Fibroblast of pulmonary artery (primary cell): ENCODE results near the gene CD7.
A peak's percentile ranks its signal among the peaks of the same experiment; 100 is the strongest.

Source experiments
- DNase-seq: peaks from one replicate; pipeline ENCODE4 v3.0.0-alpha.2; 2010; ENCODE audit warnings: low read depth
- H3K4me3 ChIP-seq: replicated peaks from 2 replicates; pipeline ENCODE4 v1.5.1; 2011; ENCODE audit warnings: low read depth, mild to moderate bottlenecking, control low read depth, low read length, moderate library complexity
- TF ChIP-seq, protein P1 (sequence below): IDR thresholded peaks from 2 replicates; pipeline ENCODE4 v1.5.1; 2011; ENCODE audit warnings: mild to moderate bottlenecking, control low read depth, low read length, inconsistent platforms; ENCODE audit errors: missing control alignments

CD7 gene

DNA sequence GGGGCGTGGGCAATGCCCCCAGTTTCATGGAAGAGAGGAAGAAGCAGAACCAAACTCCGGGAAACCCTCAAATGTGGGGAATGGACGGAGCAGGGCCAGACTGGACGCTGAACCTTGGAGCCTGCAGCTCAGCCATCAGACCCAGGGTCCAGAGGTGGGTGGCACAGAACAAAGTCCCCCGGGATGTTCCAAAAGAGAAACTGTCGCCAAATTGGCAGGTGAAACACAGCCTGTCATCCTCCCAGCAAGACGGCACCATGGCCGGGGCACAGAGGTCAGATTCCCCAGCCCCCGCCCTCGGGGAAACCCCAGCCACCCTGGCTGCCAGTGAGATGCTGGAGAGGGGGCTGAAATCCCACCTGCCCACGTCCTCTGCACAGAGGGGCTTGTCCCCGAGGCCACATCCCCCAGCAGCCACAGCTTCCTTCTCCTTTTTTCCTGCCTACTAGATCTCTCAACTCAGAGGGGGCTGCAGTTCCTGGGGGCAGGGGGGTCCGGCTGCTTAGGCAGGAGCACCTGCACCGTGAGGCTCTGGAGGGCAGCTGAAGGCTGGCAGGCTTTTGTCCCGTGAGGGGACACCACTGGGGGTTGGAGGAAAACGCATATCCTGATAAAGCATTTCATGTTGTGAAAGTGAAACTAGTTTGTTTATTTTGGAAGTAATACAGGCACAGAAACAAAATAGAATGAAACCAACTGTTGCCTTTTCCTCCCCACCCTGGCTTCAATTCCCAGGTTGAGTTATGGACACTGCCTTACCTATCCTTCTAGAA lies 17.4 kb upstream of the CD7 start:
- peak overlapping the region; percentile 41 for H3K4me3 ChIP-seq

DNA sequence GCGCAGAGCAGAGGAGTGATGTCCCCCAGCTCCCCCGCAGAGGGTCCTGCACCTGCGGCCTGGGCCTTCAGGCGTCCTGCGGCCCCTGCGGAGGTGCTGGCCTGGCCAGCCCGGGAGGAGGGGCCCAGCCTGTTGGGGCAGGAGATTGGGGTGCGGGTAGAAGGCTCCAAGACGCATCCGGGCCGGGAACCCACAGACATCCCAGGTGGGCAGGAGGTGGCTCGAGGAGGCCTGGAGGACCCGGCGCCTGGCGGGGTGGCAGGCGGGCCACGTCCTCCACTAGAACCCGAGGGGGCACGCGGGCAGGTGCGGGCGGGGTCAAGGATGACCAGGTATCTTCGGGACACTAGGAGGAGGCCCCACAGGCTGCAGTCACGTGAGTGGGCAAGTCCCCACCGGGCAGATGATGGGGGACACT lies 16.8 kb upstream of the CD7 start:
- TF ChIP-seq, protein P1, sequence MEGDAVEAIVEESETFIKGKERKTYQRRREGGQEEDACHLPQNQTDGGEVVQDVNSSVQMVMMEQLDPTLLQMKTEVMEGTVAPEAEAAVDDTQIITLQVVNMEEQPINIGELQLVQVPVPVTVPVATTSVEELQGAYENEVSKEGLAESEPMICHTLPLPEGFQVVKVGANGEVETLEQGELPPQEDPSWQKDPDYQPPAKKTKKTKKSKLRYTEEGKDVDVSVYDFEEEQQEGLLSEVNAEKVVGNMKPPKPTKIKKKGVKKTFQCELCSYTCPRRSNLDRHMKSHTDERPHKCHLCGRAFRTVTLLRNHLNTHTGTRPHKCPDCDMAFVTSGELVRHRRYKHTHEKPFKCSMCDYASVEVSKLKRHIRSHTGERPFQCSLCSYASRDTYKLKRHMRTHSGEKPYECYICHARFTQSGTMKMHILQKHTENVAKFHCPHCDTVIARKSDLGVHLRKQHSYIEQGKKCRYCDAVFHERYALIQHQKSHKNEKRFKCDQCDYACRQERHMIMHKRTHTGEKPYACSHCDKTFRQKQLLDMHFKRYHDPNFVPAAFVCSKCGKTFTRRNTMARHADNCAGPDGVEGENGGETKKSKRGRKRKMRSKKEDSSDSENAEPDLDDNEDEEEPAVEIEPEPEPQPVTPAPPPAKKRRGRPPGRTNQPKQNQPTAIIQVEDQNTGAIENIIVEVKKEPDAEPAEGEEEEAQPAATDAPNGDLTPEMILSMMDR: no peak
- peak overlapping the region; percentile 61 for H3K4me3 ChIP-seq
- DNase-seq: no peak

More for the DNA sequence above, 17.4 kb upstream of the CD7 start:
- TF ChIP-seq, protein P1: no peak
- DNase-seq: peak; percentile 14

DNA sequence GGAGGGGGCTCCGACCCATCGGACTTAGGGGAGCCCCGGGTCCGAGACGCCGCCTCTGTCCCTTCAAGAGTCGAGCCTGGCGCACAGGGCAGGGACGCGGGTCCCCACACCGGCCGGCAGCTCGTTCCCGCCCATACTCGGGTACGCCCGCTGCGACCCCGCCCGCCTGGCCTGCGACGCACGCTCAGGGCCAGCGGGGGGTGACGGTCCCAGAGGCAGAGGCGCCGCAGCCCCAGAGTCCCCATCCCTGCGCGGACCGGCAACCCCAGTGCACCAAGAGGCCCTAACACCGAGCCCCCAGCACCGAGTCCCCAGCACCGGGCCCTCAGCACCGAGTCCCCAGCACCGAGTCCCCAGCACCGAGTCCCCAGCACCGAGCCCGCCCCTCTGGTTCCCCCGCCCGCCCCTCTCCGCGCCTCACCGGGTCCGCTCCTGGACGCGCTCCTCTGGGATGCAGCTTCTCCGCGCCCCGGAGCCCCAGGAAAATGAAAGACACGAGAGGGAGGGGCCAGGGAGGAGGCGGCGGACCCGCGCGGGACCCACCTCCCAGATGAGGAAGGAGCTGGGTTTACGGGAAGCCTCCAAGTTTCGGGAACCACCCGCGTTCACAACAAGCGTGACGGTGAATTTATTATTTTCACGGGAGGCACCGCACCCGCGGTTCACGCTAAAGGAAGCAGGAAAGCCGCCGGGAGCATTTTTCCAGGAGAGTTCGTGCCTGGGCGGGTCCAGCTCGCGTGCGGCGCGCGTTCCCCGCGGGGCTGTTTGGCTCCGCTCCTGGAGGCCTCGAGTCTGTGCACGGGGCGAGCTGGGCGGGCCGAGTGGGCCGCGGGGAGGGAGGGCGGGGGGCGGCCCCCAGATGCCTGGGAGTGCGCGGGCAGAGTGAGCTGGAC lies 16.1 kb upstream of the CD7 start, which contains the start of gene SECTM1:
Gene SECTM1, minus strand, starts transcription at position 488 of the 893 bp plus-strand sequence. CDS start 6,526 bp downstream, outside the sequence.
- peak; percentile 35 for DNase-seq
- H3K4me3 ChIP-seq: peak within 1 kb of the TSS; percentile 61
- TF ChIP-seq, protein P1: no peak

DNA sequence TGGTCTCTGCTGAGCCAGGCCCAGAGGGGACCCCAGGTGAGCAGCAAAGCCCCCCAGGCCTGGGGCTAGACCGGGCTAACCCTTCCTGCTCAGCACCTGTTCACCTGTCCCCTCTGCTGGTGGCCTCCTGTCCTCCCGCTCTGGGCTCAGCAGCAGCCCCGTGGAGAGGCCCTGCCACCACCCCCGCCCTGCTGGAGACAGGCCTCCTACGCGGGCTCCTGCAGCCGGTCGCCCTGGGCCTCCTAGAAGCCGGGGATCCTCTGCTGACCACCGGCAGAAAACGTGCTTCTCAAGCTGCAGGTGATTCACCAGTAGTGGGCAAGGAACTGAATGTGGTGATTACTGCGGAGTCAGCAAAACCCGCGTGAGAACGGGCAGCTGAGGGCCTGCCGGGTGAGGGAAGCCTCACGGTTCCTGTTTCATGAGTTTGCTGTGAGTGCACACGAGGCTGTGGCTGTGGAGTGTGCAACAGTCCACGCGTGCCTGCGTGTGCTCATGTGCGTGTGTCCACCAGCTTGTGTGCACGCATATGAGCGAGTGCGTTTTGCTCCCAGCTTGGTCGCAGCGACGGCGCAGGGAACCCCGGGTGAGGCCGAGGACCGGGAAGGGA lies 15.4 kb upstream of the CD7 start:
- peak overlapping the region; percentile 61 for H3K4me3 ChIP-seq
- peak; percentile 40 for DNase-seq
- TF ChIP-seq, protein P1: no peak

DNA sequence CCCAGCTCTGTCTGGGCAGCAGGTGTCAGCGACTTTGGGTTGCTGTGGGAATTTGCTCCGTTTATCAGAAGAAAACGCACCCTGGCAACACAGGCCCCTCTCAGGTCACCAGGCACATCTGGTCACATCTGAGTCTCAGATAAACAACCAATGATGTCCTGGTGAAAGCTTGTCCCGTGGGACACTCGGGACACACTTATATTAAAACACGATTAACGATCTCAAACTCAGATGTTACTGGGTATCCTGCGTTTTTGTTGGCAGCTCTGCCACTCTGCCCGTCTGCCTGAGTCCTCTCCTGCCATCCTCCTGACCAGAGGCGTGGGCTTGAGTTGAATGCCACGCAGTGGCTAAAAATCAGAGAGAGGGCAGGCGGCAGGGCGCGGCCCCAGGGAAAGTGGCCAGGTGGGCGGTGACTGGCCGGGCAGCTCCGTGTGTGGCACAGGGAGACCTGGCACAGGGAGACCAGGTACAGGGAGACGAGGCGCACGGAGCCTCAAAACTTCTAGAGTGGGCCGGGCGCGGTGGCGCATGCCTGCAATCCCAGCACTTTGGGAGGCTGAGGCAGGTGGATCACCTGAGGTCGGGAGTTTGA lies 14.0 kb upstream of the CD7 start:
- no peak for DNase-seq
- TF ChIP-seq, protein P1: no peak
- H3K4me3 ChIP-seq: no peak overlapping the region
